Natural killer cell (primary cell): ENCODE data around the gene NDRG3. TPM values are rescaled to one million over a fixed set of nuclear protein-coding genes. Genes with fewer than 3 reads are reported as not detected.

Experiments
- ATAC-seq, 3 donors: fragments of 150-1000 bp in 2 of 3; fragments of 200-7000 bp in 1 of 3; cut with Tn5 transposase; 1 replicate in 1 of 3; 2 replicates in 2 of 3; pipeline ENCODE4 v1.10.0; 2021; ENCODE audit warnings: mild to moderate bottlenecking in 2 of 3, moderate library complexity in 2 of 3
- DNase-seq, 2 donors: peaks; one replicate each; pipeline versions ENCODE4 v3.0.0 to v3.0.0-alpha.2; 2013 to 2021; ENCODE audit warnings: mixed read lengths in 1 of 2
- H3K27ac ChIP-seq: one replicate; pipeline ENCODE4 v1.5.1; 2013; ENCODE audit warnings: mild to moderate bottlenecking, low read length
- H3K27me3 ChIP-seq: one replicate; pipeline ENCODE4 v1.6.1; 2013; ENCODE audit warnings: low read length; ENCODE audit not compliant: control insufficient read depth, insufficient read depth
- H3K36me3 ChIP-seq: one replicate; pipeline ENCODE4 v1.6.1; 2013; ENCODE audit warnings: low read length; ENCODE audit not compliant: control insufficient read depth, insufficient read depth
- H3K4me1 ChIP-seq: one replicate; pipeline ENCODE4 v1.6.1; 2013; ENCODE audit warnings: low read length; ENCODE audit not compliant: control insufficient read depth, insufficient read depth
- H3K4me3 ChIP-seq: one replicate; pipeline ENCODE4 v1.5.1; 2013; ENCODE audit warnings: low read length
- H3K9me3 ChIP-seq: one replicate; pipeline ENCODE4 v1.6.1; 2013; ENCODE audit warnings: low read length; ENCODE audit not compliant: control insufficient read depth, insufficient read depth
- H3K27ac Mint-ChIP-seq, 2 donors: one replicate each; pipeline ENCODE4 v1.8.0; 2022; ENCODE audit warnings: mild to moderate bottlenecking in 2 of 2, mixed read lengths in 2 of 2, moderate library complexity in 1 of 2
- H3K27me3 Mint-ChIP-seq, 2 donors: one replicate each; pipeline ENCODE4 v1.8.0; 2022; ENCODE audit warnings: low read depth in 2 of 2, mixed read lengths in 2 of 2
- H3K36me3 Mint-ChIP-seq: one replicate; pipeline ENCODE4 v1.8.0; 2022; ENCODE audit warnings: mixed read lengths
- H3K4me1 Mint-ChIP-seq, 2 donors: one replicate each; pipeline ENCODE4 v1.8.0; 2022; ENCODE audit warnings: mixed read lengths in 2 of 2
- H3K4me3 Mint-ChIP-seq: one replicate; pipeline ENCODE4 v1.8.0; 2022; ENCODE audit warnings: mild to moderate bottlenecking, moderate library complexity, mixed read lengths
- H3K9me3 Mint-ChIP-seq, 2 donors: one replicate each; pipeline ENCODE4 v1.8.0; 2022; ENCODE audit warnings: mixed read lengths in 2 of 2
- whole genome bisulfite sequencing: methylation state at CpG from one replicate; pipeline ENCODE4 v1.1.7; 2013; ENCODE audit warnings: missing lambda C conversion rate; ENCODE audit not compliant: insufficient coverage; 5-methylcytosine and 5-hydroxymethylcytosine counted together
- intact Hi-C: fragments of 100-400 bp; cut with micrococcal nuclease; formaldehyde crosslinking; loops from one replicate; pipeline ENCODE4 v1.14.2; 2022
- total RNA-seq, 4 donors: library from RNA; stranded (reverse); fragments of 120-200 nt in 1 of 4; gene quantifications; one replicate each; pipeline versions ENCODE4 v1.2.3 to v1.2.4, GENCODE V29; 2013 to 2022
- TF ChIP-seq, protein P1 (sequence below): fragments of 200-600 bp; IDR thresholded peaks from one replicate; pipeline ENCODE4 v1.8.0; 2022; ENCODE audit warnings: antibody characterized with exemption

NDRG3 gene
- total RNA-seq, 3 donors from 2014 or later (not counting 1 experiment from before 2014, with no cell fraction given) = 27.1 to 30.3 (median 28.3) TPM

DNA sequence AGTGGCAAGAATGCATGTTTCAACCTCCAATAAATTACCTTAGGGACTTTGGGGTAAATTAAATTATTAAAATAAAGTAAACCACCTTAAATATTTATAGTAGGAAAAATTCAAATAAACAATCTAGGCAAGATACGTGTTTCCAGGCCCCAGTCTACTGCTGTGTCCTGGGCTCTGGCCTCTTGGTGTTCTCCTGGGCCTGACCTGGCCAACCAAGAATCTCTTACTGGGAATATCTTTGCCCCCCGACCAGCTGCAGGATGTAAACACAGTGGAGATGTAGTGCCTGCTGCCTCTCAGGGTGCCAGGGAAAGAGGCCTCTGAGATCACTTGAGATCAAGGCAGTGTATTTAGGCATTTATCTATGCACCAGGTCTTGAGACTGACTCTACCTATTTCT, 39.4 kb upstream of the NDRG3 start:
- H3K27ac Mint-ChIP-seq = no peak overlapping the region
- 91% methylated on average over 2 of the region's 2 CpGs for WGBS
- intact Hi-C loops = no loop called here

DNA sequence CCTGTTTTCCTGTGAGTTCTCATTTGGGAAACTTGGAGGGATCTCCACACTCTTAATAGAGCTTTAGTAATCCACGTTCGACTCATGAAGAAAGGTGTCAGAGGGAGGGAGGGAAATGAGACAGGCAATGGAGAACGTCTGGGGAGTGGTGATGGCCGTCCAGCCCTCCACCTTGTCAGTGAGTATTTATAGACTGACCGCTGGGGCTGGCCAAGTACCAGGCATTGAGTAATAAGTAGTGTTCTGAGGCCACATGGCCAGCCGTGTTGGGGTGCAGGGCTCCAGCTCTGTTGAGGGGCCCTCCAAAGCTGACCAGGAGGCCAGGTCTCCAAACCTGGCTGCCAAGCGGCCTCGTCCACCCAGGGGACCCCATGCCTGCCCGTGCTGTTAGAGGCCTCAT, 39.0 kb upstream of the NDRG3 start:
- Histone ChIP-seq H3K4me3 (no peak overlapping the region), H3K36me3 (no peaks in the 10 kb centered on the region), H3K27ac (no peak overlapping the region), H3K9me3 (no peaks in the 10 kb centered on the region), H3K4me1 (no peaks in the 10 kb centered on the region), H3K27me3 (no peaks in the 10 kb centered on the region)
- 91% methylated on average over 9 of the region's 9 CpGs for WGBS
- TF ChIP-seq, protein P1, sequence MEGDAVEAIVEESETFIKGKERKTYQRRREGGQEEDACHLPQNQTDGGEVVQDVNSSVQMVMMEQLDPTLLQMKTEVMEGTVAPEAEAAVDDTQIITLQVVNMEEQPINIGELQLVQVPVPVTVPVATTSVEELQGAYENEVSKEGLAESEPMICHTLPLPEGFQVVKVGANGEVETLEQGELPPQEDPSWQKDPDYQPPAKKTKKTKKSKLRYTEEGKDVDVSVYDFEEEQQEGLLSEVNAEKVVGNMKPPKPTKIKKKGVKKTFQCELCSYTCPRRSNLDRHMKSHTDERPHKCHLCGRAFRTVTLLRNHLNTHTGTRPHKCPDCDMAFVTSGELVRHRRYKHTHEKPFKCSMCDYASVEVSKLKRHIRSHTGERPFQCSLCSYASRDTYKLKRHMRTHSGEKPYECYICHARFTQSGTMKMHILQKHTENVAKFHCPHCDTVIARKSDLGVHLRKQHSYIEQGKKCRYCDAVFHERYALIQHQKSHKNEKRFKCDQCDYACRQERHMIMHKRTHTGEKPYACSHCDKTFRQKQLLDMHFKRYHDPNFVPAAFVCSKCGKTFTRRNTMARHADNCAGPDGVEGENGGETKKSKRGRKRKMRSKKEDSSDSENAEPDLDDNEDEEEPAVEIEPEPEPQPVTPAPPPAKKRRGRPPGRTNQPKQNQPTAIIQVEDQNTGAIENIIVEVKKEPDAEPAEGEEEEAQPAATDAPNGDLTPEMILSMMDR = no peak
- Mint-ChIP-seq H3K4me1 (no peaks in the 10 kb centered on the region), H3K27ac (no peak overlapping the region), H3K27me3 (no peaks in the 10 kb centered on the region), H3K9me3 (no peaks in the 10 kb centered on the region), H3K36me3 (no peaks in the 10 kb centered on the region), H3K4me3 (no peak overlapping the region)
- intact Hi-C loops = no loop called here
- ATAC-seq (no peak), DNase-seq (no peak)

More for the DNA sequence above, 39.4 kb upstream of the NDRG3 start:
- Histone ChIP-seq H3K9me3 (no peaks in the 10 kb centered on the region), H3K4me1 (no peaks in the 10 kb centered on the region), H3K36me3 (no peaks in the 10 kb centered on the region), H3K27ac (no peak overlapping the region), H3K27me3 (no peaks in the 10 kb centered on the region), H3K4me3 (no peak overlapping the region)
- H3K27me3 Mint-ChIP-seq = no peaks in the 10 kb centered on the region
- no peaks in the 10 kb centered on the region for H3K9me3 Mint-ChIP-seq
- ATAC-seq (no peak), DNase-seq (no peak)
- TF ChIP-seq, protein P1 = no peak
- H3K36me3 Mint-ChIP-seq = no peaks in the 10 kb centered on the region
- no peak overlapping the region for H3K4me3 Mint-ChIP-seq
- H3K4me1 Mint-ChIP-seq = no peaks in the 10 kb centered on the region

DNA sequence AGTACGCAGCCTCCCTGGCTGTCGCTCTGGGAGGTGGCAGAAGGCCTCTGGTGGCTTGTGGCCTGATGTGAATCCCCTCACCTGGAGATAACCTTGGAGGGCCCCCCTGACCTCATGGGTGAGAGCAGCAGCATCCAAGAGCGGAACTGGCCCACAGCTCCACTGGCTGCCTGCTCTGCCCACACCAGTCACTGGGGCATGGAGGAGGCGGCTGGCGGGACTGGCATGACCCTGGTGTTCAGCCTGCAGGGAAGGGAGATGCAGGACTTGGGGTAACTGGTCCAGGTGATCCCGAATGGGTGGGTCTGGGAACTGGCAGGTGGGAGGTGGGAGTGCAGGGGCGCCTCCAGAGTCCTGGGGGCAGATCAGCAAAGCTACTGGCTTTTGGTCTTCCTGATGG, 38.2 kb upstream of the NDRG3 start:
- Histone ChIP-seq H3K4me3 (no peak overlapping the region), H3K36me3 (no peaks in the 10 kb centered on the region), H3K9me3 (no peaks in the 10 kb centered on the region), H3K27me3 (no peaks in the 10 kb centered on the region), H3K27ac (no peak overlapping the region), H3K4me1 (no peaks in the 10 kb centered on the region)
- Mint-ChIP-seq H3K4me3 (no peak overlapping the region), H3K36me3 (no peaks in the 10 kb centered on the region), H3K27me3 (no peaks in the 10 kb centered on the region), H3K27ac (no peak overlapping the region), H3K4me1 (no peaks in the 10 kb centered on the region), H3K9me3 (no peaks in the 10 kb centered on the region)
- 96% methylated on average over 7 of the region's 7 CpGs for WGBS
- intact Hi-C loops = no loop called here
- no peak for ATAC-seq
- TF ChIP-seq, protein P1 = no peak
- DNase-seq = no peak

DNA sequence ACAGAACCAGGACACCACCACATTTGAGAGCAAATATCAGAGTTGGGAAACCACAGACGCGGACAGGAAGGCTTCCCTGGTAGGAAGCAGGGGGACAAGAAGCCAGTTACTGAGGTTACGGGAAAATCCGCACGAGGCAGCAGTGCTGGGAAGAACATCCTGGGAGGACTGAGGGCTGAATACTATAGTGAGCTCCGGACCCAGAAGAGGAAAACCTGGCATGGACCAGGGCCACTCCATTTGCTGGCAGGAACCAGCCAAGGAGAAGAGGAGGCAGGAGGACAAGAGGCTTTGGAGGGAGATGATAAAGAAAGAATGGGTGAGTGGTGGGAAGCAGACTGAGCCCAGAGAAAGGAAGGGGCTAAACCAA, 33.8 kb upstream of the NDRG3 start:
- no peak for ATAC-seq
- Histone ChIP-seq H3K4me3 (no peak overlapping the region), H3K27me3 (no peaks in the 10 kb centered on the region), H3K36me3 (no peaks in the 10 kb centered on the region), H3K9me3 (no peaks in the 10 kb centered on the region), H3K4me1 (no peaks in the 10 kb centered on the region), H3K27ac (no peak overlapping the region)
- Mint-ChIP-seq H3K36me3 (no peaks in the 10 kb centered on the region), H3K4me1 (peaks cover 0 to 5% of the 10 kb centered on the region in 2 donors), H3K9me3 (no peaks in the 10 kb centered on the region), H3K4me3 (no peak overlapping the region), H3K27me3 (no peaks in the 10 kb centered on the region), H3K27ac (no peak overlapping the region)
- 90% methylated on average over 6 of the region's 6 CpGs for WGBS
- no peak for DNase-seq
- TF ChIP-seq, protein P1 = no peak
- intact Hi-C loops = no loop called here
